HTR-8/SVneo (cell line): ENCODE data around the gene CFDP1.
"Not testable (repeated sequence)": the region's sequence is repeated elsewhere in the genome, so short reads cannot be mapped to it uniquely, and the experiment has no call there.

Source experiments
- DNase-seq: peaks from one replicate; pipeline ENCODE4 v3.0.0; 2011; ENCODE audit warnings: low spot score, mixed read lengths; ENCODE audit not compliant: insufficient read length
- FAIRE-seq: peaks from 2 replicates; lab custom pipeline; 2011; peaks lifted over from hg19 to GRCh38; lab: Jason Lieb, UNC

CFDP1 gene

DNA sequence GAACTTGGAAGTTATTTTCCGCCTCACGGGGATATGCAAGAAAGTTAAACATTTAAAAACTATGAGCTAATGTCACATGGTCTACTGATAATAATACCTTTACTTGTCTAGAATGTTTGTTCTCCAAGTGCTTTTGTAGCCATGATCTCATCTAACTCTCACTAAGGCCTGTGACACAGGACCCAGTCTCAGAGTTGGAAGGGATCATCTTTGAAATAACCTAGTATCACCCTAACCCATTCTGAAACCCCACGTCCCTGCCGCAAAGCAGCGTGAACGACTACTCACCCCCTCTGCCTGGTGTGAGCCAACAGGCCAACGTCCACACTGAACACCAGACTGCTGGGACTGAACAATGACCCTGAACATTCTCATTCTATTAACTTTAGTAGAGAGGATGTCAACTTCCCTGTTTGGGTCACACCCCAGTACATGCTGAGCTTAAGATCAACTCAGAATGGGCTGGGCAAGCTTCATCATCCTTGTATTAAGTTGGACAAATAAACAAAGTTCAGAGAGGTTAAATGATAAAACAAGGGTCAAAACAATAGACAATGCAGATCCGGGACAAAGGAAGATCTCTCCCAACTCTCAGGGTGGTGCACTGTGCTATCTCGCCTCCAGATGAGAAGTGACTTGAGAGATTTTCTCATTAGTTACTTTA, 127.1 kb downstream of the CFDP1 start:
- DNase-seq = no peak
- FAIRE-seq = peak; percentile 26

DNA sequence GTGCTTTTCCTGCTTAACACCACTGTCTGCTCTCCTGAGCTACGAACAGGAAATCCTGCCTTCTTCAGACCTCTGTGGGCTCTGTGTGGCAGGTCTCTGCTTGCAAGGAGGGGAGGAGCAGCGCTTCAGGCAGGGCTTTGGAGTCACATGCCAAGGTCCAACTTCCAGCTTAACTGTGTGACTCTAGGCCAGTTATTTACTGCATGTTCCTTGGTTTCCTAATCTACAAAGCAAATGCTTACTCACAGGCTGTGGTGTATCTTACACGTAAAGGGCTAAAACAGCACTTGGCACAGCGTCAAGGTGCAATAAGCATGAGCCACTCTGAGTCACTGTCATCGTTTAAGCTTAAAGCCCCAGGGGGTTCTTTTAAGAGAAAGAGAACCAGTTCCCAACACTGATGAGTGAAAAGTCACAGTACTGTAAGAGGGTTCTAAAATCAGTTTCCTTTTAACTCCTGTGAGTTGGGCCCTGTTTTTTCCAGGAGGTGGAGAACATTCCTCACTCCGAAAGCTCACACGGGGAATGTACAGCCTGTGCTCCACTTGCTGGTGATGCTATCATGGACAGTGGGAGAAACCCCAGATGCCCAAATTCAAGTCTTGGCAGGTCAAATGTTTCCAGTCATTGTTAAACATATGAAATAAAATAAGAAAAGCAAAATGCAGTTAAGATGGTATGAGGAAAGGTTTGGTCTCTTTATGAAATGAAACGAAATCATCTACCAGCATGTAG, 127.8 kb downstream of the CFDP1 start:
- FAIRE-seq = peak; percentile 91
- peak; percentile 97 for DNase-seq

DNA sequence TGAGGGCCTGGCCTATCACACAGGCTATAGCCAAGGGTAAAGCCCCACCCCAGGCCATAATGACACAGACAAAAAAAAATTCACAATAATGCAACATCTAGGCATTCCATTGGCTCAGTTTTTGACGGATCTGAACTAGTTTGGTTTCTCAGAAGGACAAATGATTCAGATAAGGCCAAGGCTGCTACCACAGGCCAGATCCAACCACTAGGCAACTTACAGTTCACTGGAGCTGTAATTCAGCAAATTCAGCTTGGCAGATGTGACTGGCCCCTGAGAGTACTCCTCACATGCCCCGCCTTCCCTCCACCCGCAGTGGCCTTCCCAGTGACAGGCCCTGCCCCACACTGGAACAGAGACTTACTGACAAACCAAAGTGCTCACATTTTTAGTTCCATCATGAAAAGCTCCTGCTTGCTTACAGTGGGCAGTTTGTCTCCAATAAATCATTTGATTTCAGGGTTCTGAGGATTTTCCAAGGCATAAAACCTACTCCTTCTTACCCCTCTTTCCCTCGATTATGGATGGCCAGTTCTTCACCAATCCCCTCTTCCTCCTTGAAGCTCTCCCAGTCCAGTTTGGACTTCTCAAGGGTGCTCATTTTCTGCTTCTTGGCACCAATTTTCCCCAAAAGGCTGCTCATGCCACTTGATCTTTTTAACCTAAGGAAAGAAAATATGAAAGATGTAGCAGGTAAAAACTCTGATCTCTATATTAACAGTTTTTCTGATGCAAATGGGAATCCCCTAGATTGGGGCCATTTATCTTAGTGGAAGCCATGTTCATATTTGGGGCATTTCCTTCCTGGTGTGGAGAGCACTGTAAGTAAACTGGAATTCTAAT, 128.6 kb downstream of the CFDP1 start:
- FAIRE-seq = no peak
- DNase-seq = no peak

DNA sequence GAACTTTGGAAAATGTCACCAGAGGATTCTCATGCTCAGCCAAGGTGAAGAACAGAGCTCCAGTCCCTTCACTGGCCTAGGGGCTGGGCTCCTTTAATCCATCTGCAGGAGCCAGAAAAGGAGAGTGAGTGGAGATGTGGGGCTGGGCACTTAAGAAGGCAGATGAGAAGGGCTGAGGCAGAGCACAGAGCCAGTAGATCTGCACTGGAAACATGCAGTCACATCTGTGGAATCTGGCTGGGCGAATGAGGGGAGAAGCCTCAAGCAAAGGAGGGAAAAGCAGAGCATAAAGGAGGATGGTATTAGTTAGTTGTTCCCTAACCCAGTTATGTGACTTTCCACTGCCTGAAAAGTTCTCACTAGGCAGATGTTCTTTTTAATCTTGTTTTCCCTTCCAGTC, 131.5 kb downstream of the CFDP1 start:
- no peak for DNase-seq
- no peak for FAIRE-seq

DNA sequence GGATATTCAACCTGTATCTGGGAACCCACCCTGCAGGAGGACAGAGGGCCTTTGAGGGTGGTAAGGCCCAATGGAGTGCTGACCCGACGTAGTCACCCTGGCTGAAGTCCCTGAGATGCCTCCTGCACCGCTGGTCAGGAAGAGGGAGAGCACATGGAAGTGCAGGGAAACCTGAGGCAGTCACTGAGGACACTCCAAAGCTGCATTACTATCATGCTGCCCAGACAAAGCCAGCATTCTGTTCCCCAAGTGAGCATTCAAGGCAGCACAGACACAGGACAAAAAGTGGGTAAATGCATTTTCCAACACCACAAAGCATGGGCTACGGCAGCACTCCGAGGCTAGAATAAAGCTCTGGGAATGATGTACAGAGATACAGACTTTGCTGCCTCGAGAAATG, 135.0 kb downstream of the CFDP1 start:
- FAIRE-seq (no peak), DNase-seq (no peak)

DNA sequence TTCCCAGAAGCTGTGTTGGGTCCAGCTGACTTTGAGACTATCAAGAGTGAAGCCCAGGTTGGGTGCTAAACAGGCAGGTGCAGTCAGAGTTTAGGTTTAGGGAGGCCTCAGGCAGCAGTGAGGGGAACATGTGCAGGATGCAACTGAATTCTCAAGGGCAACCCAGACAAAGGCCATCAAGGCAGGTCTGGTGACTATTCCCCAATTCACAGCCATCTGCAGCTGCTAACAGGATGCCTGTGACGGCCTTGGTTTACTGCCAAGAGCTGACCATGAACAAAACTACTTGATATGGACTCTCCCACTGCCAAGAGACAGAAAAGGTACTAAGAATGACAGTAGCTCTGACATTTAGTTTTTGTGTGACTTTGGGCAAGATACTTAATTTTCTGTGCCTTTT, 136.7 kb downstream of the CFDP1 start:
- DNase-seq = no peak
- FAIRE-seq = no peak

DNA sequence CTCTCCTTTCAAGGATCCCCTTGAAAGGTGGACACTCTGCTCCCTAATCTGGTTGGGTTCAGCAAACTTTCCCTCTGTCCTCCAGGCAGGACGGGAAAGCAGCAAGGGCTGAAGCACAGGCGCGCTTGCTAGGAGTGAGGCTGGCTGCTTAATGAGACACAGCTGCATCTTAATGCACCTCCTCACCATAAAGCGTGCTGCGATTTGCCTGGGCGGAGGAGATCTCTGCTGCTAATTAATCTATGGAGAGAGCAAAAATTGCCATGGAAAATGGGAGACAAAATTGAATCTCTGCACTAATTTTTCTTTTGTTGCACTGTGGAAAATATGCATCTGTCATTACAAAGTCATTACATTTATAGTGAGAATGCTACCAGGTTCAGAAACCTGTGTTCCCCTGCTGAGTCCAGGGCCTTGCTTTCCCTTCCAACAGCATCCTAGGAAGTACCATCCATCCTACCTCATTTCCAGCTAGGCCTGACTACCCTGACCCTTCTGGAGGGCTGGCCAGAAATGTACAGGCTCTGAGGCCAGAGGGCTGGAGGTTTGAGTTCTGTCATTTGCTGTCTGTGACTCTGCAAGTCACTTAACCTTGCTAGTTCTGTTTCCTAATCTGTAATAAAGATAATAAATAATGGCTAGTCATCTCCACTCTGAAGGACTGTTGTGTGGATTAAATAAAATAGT, 138.4 kb downstream of the CFDP1 start:
- FAIRE-seq (no peak), DNase-seq (no peak)

- FAIRE-seq (no peak), DNase-seq (no peak)
These were observed 139.5 kb downstream of the CFDP1 start for GRCh38 chr16:75293772-75294171.

DNA sequence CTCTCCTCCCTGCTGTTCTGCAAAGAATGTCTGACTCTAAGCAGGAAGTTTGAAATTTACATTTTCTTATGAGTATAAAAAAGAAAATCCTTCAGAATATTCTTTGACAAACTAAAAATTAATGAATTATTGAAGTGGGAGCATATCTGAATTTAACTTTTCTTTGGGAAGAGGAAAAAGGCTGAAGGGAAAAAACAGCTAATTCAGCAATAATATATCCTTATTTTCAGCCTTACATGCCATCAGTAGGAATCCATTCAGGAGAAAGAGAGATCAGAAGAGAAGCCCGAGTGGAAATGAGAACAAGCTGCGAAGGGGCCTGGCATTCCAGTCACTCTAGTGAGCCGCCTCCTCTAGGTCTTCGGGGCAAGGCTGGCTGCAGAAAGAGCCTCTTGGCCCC, 140.1 kb downstream of the CFDP1 start:
- FAIRE-seq = no peak
- no peak for DNase-seq

DNA sequence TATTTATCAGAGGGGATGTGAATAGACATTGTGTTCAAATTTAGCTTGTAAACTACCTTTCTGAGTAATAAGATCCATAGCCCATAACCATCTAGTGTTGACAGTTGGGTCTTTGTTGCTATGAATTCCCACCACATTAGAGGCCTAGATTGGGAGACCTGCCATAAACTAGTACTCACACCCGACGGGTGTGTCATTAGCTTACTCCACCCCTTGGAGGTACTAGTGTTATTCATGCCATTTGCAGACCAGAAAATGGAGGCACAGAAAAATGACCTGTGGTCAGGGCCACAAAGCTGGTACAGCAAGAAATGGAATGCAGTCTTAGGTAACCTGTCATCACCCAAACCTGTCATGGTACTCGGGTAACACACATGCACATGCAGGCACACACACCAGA, 140.6 kb downstream of the CFDP1 start:
- no peak for DNase-seq
- FAIRE-seq = no peak

DNA sequence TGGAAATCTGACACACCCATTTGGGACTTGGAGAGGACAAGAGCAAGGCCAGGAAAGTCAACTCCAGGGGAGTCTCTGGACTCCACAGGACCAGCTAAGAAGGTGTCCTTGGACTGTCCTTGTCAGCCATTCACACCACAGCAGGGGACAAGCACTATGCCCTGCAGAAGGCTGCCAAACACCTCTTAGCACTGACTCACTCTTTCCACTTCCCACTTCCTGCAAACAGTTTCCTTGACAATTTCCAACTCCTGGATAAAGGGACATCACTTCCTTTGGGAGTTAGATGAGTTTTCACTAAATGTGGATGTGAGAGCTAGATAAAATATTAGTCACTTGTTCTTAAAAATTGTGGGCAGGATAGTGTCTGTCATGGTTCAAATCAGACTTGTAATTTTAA, 144.1 kb downstream of the CFDP1 start:
- no peak for FAIRE-seq
- no peak for DNase-seq

DNA sequence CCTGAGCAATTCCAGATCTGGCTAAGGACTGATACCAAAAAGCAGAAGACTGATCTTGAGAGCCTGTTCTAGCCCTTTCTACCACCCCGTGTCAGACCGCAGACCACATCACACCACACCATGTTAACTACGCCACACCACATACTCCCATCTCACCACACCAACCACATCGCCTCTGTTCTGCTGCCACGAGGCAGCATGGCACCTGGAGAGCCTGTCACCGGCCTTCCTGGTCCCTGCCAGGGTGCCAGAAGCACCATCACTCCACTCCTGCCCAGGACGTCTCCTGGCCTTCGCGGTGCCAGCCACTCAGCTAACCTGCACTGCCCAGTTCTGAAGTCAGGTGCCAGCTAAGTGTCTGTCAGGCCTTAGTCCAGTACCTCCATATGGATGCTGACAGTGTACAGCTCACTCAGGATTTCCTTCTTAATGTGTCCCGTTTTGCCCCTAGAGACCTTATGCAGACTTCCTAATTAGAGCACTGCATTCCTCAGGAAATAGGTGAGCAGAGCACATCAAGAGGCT, 144.6 kb downstream of the CFDP1 start:
- FAIRE-seq = no peak
- DNase-seq = no peak

DNA sequence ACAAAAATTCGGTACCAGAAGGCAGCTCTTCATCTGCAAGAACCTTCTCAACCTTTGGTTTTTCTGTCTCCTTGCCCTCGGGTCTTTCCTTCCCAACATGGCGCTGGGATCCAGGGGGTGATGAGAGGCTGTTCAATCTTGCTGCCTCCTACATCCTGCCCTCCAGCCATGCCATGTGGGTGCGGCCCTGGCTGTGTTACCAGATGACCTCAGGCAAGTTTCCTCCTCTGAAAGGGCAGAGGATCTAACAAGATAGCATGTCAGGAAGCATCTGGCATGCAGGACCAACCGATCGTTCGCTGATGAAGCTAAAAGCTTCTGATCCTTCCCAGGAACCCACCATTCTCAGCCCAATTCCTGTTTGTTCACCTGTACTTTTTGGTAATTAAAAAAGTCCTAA, 145.1 kb downstream of the CFDP1 start:
- no peak for DNase-seq

GRCh38 chr16:75287708-75288107, 145.6 kb downstream of the CFDP1 start:
- FAIRE-seq (no peak), DNase-seq (no peak)

More for the DNA sequence above, 145.1 kb downstream of the CFDP1 start:
- FAIRE-seq = no peak

- DNase-seq = no peak
- no peak for FAIRE-seq
These were observed 146.9 kb downstream of the CFDP1 start for GRCh38 chr16:75286389-75286788.

- peak; percentile 36 for FAIRE-seq
- no peak for DNase-seq
These were observed 150.6 kb downstream of the CFDP1 start for GRCh38 chr16:75282466-75283281.

GRCh38 chr16:75281826-75282225, 151.5 kb downstream of the CFDP1 start:
- DNase-seq (no peak), FAIRE-seq (no peak)

DNA sequence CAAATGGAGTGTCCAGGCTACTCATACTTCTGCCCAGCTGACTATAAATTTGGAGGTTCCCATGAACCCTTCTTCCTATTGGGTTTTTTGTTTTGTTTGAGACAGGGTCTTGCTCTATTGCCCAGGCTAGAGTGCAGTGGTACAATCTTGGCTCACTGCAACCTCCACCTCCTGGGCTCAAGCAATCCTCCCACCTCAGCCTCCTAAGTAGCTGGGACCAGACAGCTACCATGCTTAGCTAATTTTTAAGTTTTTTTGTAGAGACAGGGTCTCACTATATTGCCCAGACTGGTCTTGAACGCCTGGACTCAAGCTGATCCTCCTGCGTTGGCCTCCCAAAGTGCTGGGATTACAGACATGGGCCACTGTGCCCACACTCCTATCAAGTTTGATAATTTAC, 152.3 kb downstream of the CFDP1 start:
- not testable (repeated sequence) for FAIRE-seq, DNase-seq

- DNase-seq (no peak), FAIRE-seq (no peak)
These were observed 152.9 kb downstream of the CFDP1 start for GRCh38 chr16:75280331-75280804.
